Keratinocyte (primary cell): ENCODE data around the gene NPM3. TPM values are rescaled to one million over a fixed set of nuclear protein-coding genes. Genes with fewer than 3 reads are reported as not detected.

ENCODE experiments used
- DNase-seq: peaks from one replicate; pipeline ENCODE4 v3.0.0-alpha.2; 2011; ENCODE audit warnings: low read depth, missing footprints, low spot score
- FAIRE-seq: peaks from 2 replicates; lab custom pipeline; 2011; peaks lifted over from hg19 to GRCh38; lab: Jason Lieb, UNC
- H2AFZ ChIP-seq: 2 replicates; pipeline ENCODE4 v1.6.0; 2012; ENCODE audit warnings: low read length, control low read depth, inconsistent platforms; ENCODE audit not compliant: control insufficient read depth
- H3K27ac ChIP-seq: 2 replicates; pipeline ENCODE4 v1.5.1; 2011; ENCODE audit warnings: low read length; ENCODE audit not compliant: control insufficient read depth, insufficient read depth
- H3K27me3 ChIP-seq: 3 replicates; pipeline ENCODE4 v1.6.0; 2011; ENCODE audit warnings: low read length; ENCODE audit not compliant: control insufficient read depth, insufficient read depth; ENCODE audit errors: extremely low read depth
- H3K36me3 ChIP-seq, 2 experiments: 2 replicates in 1 of 2; 3 replicates in 1 of 2; pipeline ENCODE4 v1.5.1; 2011; ENCODE audit warnings: low read length in 2 of 2, mild to moderate bottlenecking in 1 of 2; ENCODE audit not compliant: control insufficient read depth in 2 of 2, insufficient read depth in 2 of 2; ENCODE audit errors: extremely low read depth in 1 of 2
- H3K4me1 ChIP-seq: 3 replicates; pipeline ENCODE4 v1.5.1; 2011; ENCODE audit warnings: low read length; ENCODE audit not compliant: control insufficient read depth, insufficient read depth; ENCODE audit errors: extremely low read depth
- H3K4me2 ChIP-seq: 3 replicates; pipeline ENCODE4 v1.6.0; 2011; ENCODE audit warnings: low read depth, low read length; ENCODE audit not compliant: control insufficient read depth, insufficient read depth; ENCODE audit errors: extremely low read depth
- H3K4me3 ChIP-seq, 3 experiments: fragments of 200-600 bp in 1 of 3; sonication (generic) in 1 of 3; 2 replicates in 2 of 3; 3 replicates in 1 of 3; pipeline ENCODE4 v1.5.1; 2011 to 2016; ENCODE audit warnings: low read length in 3 of 3, mild to moderate bottlenecking in 3 of 3, control low read depth in 2 of 3, inconsistent platforms in 1 of 3, low read depth in 1 of 3, mixed read lengths in 1 of 3, mixed run types in 1 of 3, moderate library complexity in 1 of 3; ENCODE audit not compliant: control insufficient read depth in 2 of 3, insufficient read depth in 2 of 3; ENCODE audit errors: extremely low read depth in 1 of 3
- H3K79me2 ChIP-seq: 2 replicates; pipeline ENCODE4 v1.6.0; 2012; ENCODE audit warnings: low read length; ENCODE audit not compliant: control insufficient read depth, insufficient read depth
- H3K9ac ChIP-seq: 3 replicates; pipeline ENCODE4 v1.6.0; 2011; ENCODE audit warnings: low read length; ENCODE audit not compliant: control insufficient read depth, insufficient read depth; ENCODE audit errors: extremely low read depth
- H3K9me1 ChIP-seq: 3 replicates; pipeline ENCODE4 v1.6.0; 2011; ENCODE audit warnings: low read length; ENCODE audit not compliant: control insufficient read depth, insufficient read depth; ENCODE audit errors: extremely low read depth
- H3K9me3 ChIP-seq: 2 replicates; pipeline ENCODE4 v1.5.1; 2012; ENCODE audit warnings: low read depth, low read length; ENCODE audit not compliant: control insufficient read depth
- H4K20me1 ChIP-seq: 3 replicates; pipeline ENCODE4 v1.6.0; 2011; ENCODE audit warnings: low read length; ENCODE audit not compliant: control insufficient read depth, insufficient read depth; ENCODE audit errors: extremely low read depth
- CTCF ChIP-seq, 3 experiments: IDR thresholded peaks in 1 of 3; conservative IDR thresholded peaks in 1 of 3; optimal IDR thresholded peaks in 1 of 3; 2 replicates in 2 of 3; 3 replicates in 1 of 3; pipeline versions ENCODE3 to v1.5.1; 2011; ENCODE audit warnings: low read length in 3 of 3, mild to moderate bottlenecking in 3 of 3, moderate library complexity in 2 of 3, control low read depth in 1 of 3, inconsistent platforms in 1 of 3; ENCODE audit not compliant: insufficient read depth in 2 of 3; ENCODE audit errors: extremely low read depth in 1 of 3
- EZH2 ChIP-seq: IDR thresholded peaks from one replicate; pipeline ENCODE4 v1.6.1; 2012; ENCODE audit warnings: inconsistent platforms, mild to moderate bottlenecking, low read length, moderate library complexity
- dilution Hi-C: fragments of 300-500 bp; cut with MboI; formaldehyde crosslinking; loops from one replicate; pipeline ENCODE4 v1.7.0; 2020; ENCODE audit warnings: low sequenced_read_pairs; ENCODE audit not compliant: extremely low pct_ligation_motif_present
- polyA plus RNA-seq, 5 experiments: library from polyadenylated mRNA; depleted of rRNA in 3 of 5; stranded (reverse) in 3 of 5; stranded (forward) in 1 of 5; unstranded in 1 of 5; fragments of >200 nt; gene quantifications; 1 replicate in 1 of 5; 2 replicates in 3 of 5; 3 replicates in 1 of 5; pipeline versions ENCODE4 v1.2.1 to v1.2.3, GENCODE V29; 2011 to 2012; ENCODE audit warnings: missing spikeins in 2 of 5, low read depth in 1 of 5, low replicate concordance in 1 of 5

Gene NPM3
- polyA plus RNA-seq, 1 donor (not counting 4 experiments of a cell fraction or from before 2014, with no cell fraction given): 77.2 TPM

- FAIRE-seq (no peak), DNase-seq (no peak)
- Histone ChIP-seq H4K20me1 (no peaks in the 10 kb centered on the region), H3K9me3 (no peaks in the 10 kb centered on the region), H3K36me3 (no peaks in the 10 kb centered on the region), H3K27me3 (peaks cover 56% of the 10 kb centered on the region), H3K9ac (no peak overlapping the region), H3K4me2 (no peak overlapping the region), H3K27ac (no peak overlapping the region), H3K4me3 (no peak overlapping the region), H2AFZ (no peak overlapping the region), H3K9me1 (no peaks in the 10 kb centered on the region), H3K79me2 (no peaks in the 10 kb centered on the region), H3K4me1 (no peaks in the 10 kb centered on the region)
- dilution Hi-C loops: no loop called here
- no peak for TF ChIP-seq EZH2
- no peak for TF ChIP-seq CTCF (optimal IDR thresholded peaks at IDR 0.05 in 1 of 3, IDR thresholded peaks at IDR 0.05 in 1 of 3, conservative IDR thresholded peaks at IDR 0.05 in 1 of 3; ENCODE audit: extremely low read depth in 1 of 3, insufficient read depth in 2 of 3, low read length in 3 of 3)
Measured at GRCh38 chr10:101766753-101767599, 16.3 kb downstream of the NPM3 start.

GRCh38 chr10:101766306-101766705 is 16.9 kb downstream of the NPM3 start:
- H3K27ac ChIP-seq: no peak overlapping the region
- no peaks in the 10 kb centered on the region for H3K36me3 ChIP-seq
- no peak overlapping the region for H3K4me3 ChIP-seq
- no peaks in the 10 kb centered on the region for H3K9me1 ChIP-seq
- no peaks in the 10 kb centered on the region for H4K20me1 ChIP-seq
- DNase-seq (no peak), FAIRE-seq (no peak)
- H3K4me2 ChIP-seq: no peak overlapping the region
- dilution Hi-C loops: no loop called here
- H3K79me2 ChIP-seq: no peaks in the 10 kb centered on the region
- peaks cover 56% of the 10 kb centered on the region for H3K27me3 ChIP-seq
- no peaks in the 10 kb centered on the region for H3K4me1 ChIP-seq
- TF ChIP-seq CTCF (optimal IDR thresholded peaks at IDR 0.05 in 1 of 3, IDR thresholded peaks at IDR 0.05 in 1 of 3, conservative IDR thresholded peaks at IDR 0.05 in 1 of 3; ENCODE audit: extremely low read depth in 1 of 3, insufficient read depth in 2 of 3, low read length in 3 of 3) (no peak), EZH2 (no peak)
- no peak overlapping the region for H2AFZ ChIP-seq
- no peak overlapping the region for H3K9ac ChIP-seq
- H3K9me3 ChIP-seq: no peaks in the 10 kb centered on the region
